GM10847 (cell line): ENCODE results near the gene GAB2.

Experiments
- POLR2A ChIP-seq: IDR thresholded peaks from 2 replicates; pipeline ENCODE4 v1.6.1; 2011; ENCODE audit not compliant: insufficient read length; ENCODE audit errors: extremely low read depth

GAB2 gene

GRCh38 chr11:78276311-78276710 is 141.3 kb downstream of the GAB2 start:
- no peak for TF ChIP-seq POLR2A

DNA sequence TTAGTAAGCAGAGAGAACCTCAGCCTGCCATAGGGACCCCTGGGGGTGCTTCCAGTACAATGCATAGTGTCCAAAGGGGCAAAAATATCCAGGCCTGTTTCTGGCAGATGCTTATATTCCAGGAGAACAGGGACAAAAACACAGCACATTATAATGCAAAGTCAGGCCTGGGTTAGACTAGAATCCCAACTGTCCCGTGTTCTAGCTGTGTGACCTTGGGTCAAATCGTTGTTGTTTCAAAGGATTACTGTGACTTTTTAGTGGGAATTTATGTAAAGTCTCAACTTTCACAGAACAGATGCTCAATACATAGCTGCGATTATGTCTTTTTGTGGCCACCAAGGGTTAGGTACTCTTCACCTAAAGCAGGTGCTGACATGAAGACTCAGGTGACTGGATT is 142.9 kb downstream of the GAB2 start:
- no peak for TF ChIP-seq POLR2A

DNA sequence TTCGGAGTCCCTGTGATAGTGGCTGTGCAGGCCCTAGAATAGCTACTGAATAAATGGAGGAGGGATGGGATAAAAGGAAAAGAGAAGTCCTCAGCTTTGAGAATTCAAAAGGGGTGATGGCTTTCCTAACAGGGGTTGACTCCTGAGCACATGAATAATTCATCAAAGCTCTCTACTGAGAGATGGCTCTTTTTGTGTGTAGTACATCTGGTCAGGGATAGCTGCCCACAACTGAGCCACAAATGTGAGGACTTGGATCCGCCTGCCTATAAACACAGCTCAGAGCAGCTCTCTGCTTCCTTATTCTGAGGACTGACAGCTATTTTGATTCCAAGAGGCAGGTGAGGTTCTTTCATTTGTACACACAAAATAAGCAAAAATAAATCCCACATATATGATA is 146.6 kb downstream of the GAB2 start:
- no peak for TF ChIP-seq POLR2A

DNA sequence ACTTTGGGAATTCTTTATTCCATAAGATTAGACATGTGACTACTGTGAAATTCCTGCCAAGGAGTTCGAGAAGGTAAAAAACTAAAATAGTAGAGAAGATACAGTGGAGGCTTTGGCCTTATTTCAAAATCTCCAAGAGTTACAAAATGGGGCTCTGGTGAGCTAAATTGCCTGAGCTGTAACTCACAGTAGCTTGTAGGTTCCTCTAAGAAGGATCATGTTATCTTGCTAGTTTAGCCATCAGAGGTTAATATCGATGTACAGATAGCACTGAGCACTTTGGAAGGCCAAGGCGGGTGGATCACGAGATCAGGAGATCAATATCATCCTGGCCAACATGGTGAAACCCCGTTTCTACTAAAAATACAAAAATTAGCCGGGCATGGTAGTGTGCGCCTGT is 147.8 kb downstream of the GAB2 start:
- no peak for TF ChIP-seq POLR2A

DNA sequence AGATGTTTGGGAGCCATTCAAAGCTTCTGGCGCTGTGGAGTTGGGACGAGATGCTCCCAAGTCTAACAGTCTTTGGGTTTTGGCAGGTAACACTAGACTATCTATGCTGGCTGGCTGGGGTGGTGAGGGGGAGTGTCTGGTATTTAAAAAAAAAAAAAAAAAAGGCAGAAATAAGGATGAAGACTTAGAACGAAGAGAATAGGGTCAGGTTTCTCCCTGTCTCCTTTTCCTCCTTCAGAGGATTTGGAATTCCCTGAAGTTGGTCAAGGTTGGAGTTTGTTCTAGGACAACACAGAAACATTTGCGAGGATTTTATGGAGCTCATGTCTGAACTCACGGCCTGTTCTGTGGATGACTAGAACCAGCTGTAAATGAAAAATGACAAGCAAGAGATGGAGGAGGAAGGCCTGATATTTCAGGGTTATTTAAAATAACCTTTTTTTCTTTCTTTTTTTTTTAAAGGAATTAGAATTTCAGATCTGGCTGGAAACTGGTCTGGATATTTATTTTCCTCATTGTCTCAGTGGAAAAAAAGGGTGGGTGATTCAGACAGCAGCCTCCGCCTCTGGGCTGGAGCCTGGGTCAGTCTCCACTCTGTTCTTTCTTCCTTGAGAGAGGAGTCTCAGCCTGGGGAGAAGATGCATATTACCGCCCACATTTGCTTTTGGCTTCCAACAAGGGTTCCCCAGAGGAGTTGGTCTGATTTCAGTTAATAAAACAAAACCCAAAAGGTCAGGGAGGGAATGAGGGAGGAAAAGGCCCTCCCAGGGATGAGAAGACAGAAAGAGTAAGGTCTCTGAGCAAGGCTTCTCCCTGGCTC is 148.8 kb downstream of the GAB2 start:
- no peak for TF ChIP-seq POLR2A

DNA sequence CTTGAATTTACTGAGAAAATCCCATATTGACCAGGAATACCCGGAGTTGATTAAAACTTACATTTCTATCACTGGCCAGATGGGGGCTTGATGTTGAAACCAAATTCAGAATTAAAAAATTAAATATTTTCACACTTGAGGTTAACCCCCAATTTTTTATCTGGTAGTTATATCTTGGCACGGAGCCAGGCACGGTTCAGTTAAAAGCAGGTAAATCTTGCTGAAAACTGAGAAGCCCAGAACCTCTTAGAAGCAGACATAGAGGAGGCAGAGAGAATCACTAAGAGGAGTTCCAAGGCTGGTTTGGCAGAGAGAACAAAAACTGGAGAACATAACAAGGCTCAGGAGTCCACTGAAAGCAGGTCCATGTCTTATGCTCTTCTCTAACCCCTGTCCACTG is 151.2 kb downstream of the GAB2 start:
- TF ChIP-seq POLR2A = no peak

- TF ChIP-seq POLR2A = no peak
Observed at GRCh38 chr11:78265326-78265725, 152.3 kb downstream of the GAB2 start.

DNA sequence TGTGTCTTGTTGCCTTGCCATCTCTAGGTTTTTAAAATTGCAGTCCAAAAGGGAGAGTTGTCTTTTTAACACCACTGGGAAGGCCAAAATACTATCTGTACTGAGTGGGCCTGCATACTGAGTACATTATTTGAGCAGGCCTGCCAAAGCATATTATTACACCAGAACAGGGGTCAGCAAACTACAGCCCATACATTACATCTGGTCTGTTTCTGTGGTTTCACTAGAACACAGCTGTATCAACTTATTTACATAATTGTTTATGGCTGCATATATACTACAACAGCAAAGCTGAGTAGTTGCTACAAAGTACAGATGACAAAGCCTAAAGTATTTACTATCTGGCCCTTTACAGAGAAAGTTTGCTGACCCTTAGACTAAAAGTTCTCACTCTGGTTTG is 154.9 kb downstream of the GAB2 start:
- TF ChIP-seq POLR2A = no peak

DNA sequence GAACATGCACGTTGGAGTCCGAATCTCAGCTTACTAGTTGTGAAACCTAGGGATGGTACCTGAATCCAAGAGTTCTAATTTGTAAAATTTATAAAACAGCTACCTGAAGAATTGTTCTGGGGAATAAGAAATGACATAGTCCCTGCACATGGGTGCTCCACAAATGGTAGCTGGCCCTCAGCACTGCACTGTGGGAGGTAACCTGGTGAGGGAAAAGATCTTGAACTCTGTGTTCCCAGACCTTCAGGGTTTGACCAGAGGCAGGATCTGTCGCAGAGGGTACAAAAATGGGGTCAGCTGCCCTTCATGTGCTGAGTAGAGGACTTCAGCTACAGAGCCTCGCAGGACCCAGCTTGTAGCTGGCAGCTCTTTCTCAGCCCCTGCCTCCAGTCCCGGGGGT is 155.4 kb downstream of the GAB2 start:
- no peak for TF ChIP-seq POLR2A

GRCh38 chr11:78261828-78262227 is 155.8 kb downstream of the GAB2 start:
- TF ChIP-seq POLR2A = no peak

DNA sequence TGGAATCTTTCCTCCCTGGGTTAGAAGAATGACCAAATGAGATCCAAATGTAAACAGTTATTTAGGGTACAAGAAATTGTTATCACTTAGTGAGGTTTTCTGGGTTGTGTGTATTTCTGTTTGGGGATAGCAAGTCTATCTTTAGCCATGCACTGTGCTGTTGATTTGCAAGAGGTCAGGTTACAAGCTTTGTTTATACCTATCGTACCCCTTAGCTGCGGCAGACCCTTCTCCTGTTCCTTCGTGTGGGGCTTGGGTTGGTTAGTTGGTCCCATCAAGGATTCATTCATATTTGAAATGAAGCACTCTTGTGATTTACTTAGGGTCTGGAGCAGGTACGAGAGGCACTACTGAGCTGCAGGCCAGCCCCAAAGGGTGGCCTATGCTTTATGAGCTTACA is 156.3 kb downstream of the GAB2 start:
- no peak for TF ChIP-seq POLR2A

DNA sequence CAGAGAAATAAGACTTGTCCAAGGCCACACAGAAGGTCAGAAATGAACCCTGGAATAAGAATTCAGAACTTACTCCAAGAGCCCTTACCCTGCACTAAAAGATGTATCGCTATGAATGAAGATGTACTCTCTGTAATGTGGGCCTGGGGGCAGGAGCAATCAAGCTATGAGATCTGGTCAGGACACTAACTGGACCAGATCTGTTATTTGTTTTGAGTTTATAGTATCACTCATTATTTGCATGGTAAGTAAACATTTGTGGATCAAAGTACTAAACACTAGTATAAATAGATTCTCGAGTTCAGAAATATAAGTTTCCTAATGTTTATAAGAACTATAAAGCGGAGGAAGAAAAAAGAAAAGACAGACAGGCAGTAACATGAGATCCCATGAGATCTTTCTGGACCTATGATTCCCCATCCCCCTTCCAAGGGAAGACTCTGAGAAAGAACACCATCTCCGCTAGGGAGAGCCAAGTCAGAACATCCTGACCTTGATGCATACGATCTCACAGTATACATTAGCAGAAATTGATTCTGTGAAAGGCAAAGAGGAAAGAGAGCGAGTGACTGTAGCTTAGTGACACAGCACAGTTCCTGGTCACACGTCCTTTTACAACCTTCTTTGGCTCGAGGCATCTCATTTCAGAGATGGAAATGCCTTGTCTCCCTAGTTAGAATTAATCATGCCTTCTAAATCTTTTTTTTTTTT is 157.7 kb downstream of the GAB2 start:
- TF ChIP-seq POLR2A = no peak

- TF ChIP-seq POLR2A = no peak
Observed at GRCh38 chr11:78257654-78258053, 160.0 kb downstream of the GAB2 start.

- no peak for TF ChIP-seq POLR2A
Observed at GRCh38 chr11:78256962-78257361, 160.7 kb downstream of the GAB2 start.

DNA sequence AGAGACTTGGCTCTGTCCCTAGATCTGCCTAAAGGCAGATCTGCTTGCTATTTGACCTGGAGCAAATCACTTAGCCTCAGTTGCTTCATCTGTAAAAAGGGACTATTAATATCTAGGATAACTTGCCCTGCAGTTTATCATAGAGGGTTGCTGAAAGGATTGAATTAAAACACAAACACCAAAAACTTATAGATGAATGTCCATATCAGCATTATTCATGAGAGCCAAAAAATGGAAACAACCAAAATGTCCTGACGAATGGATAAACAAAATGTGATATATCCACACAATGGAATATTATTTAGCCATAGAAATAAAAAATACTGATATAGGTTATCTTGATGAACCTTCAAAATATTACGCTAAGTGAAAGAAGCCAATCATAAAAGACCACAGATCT is 161.7 kb downstream of the GAB2 start:
- TF ChIP-seq POLR2A = no peak

DNA sequence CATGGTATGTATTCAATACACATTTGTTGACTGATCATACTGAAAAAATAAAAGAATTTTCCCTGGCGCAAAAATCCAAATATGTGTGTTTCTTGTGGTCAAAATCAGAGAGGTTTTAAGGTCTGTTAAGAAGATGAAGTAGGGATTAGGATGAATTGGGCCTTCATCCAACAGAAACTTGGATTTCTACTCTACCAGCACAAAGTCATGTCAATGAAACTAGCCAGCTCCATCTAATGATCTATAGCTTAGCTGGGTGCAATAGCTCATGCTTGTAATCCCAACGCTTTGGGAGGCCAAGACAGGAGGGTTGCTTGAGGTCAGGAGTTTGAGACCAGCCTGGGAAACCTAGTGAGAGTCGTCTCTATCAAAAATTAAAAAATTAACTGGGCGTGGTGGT is 163.4 kb downstream of the GAB2 start:
- no peak for TF ChIP-seq POLR2A

DNA sequence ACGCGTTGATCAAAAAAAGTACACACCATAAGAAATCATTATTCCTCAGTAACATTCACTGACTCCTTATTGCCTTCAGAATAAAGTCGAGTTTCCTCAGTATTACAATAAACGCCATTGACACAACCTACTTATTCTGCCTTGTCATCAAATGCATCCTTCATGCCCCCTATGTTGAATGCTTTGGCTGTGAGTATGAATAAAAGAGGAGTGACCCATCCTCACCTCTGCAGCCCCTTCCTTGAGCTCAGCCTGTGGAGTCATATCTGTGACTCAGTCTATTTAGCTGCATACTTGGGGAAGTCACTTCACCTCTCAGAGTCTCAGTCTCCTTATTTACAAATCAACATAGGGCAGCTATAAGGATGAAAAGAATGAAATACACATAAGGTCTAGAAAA is 163.8 kb downstream of the GAB2 start:
- TF ChIP-seq POLR2A = no peak
